SK-N-MC (cell line): ENCODE data around the gene SEC11C.

Source experiments
- EZH2 ChIP-seq: fragments of 200-600 bp; sonication (generic); IDR thresholded peaks from one replicate; pipeline ENCODE4 v1.6.1; 2017; ENCODE audit warnings: antibody characterized with exemption
- FOXP2 ChIP-seq: optimal IDR thresholded peaks from 2 replicates; pipeline ENCODE3; 2011; ENCODE audit warnings: mild to moderate bottlenecking, moderate library complexity; ENCODE audit not compliant: insufficient read depth; ENCODE audit errors: extremely low read length, control extremely low read depth
- POLR2AphosphoS5 ChIP-seq: IDR thresholded peaks from 2 replicates; pipeline ENCODE4 v1.6.1; 2012; ENCODE audit warnings: mild to moderate bottlenecking, low read depth, low read length, borderline replicate concordance

GRCh38 chr18:59159986-59160385 is 20.3 kb downstream of the SEC11C start:
- no peak for TF ChIP-seq EZH2
- TF ChIP-seq POLR2AphosphoS5, result no peak
- no peak for TF ChIP-seq FOXP2
